HepG2 (cell line): ENCODE results near the gene OR1J2. TPM values are rescaled to one million over a fixed set of nuclear protein-coding genes. Genes with fewer than 3 reads are reported as not detected.

Source experiments
- polyA plus RNA-seq, 8 experiments: library from polyadenylated mRNA; depleted of rRNA in 3 of 8; stranded (reverse) in 7 of 8; unstranded in 1 of 8; fragments of >200 nt; fragmentation: Illumina TruSeq in 4 of 8; extraction: Trizol in 4 of 8; gene quantifications; 2 replicates each; pipeline versions ENCODE4 v1.2.1 to v1.2.3, GENCODE V29; 2011 to 2016; ENCODE audit warnings: low read depth in 4 of 8, missing spikeins in 1 of 8, mixed read lengths in 1 of 8; ENCODE audit not compliant: insufficient read depth in 1 of 8
- total RNA-seq, 5 experiments: library from RNA; depleted of rRNA; stranded (reverse); fragments of >200 nt; fragmentation: Illumina TruSeq; extraction: Trizol; gene quantifications; 2 replicates each; pipeline ENCODE4 v1.2.3, GENCODE V29; 2016; ENCODE audit warnings: low read depth in 1 of 5

Gene OR1J2
- total and polyA plus RNA-seq, 2 of the 13 experiments (the other 11 are each of a cell fraction or from before 2014, with no cell fraction given) = not detected

Other genes starting within 250 kb of the OR1J2 start
- gene RBM18, start 246.0 kb upstream of the OR1J2 start, total RNA-seq (2016; rRNA removed; fragmentation: Illumina TruSeq; extraction: Trizol) = 16.6 and 29.5 TPM in 2 replicates
- gene RBM18, start 246.0 kb upstream of the OR1J2 start, polyA plus RNA-seq (2011; rRNA removed) = 11.2 and 12.6 TPM in 2 replicates
- 37.3 and 47.2 TPM in 2 replicates for gene MRRF, start 245.9 kb upstream of the OR1J2 start, total RNA-seq (2016; rRNA removed; fragmentation: Illumina TruSeq; extraction: Trizol)
- 37.6 and 44.3 TPM in 2 replicates for gene MRRF, start 245.9 kb upstream of the OR1J2 start, polyA plus RNA-seq (2011; rRNA removed)
- 0.06 and 0.07 TPM in 2 replicates for gene PTGS1, start 139.8 kb upstream of the OR1J2 start, total RNA-seq (2016; rRNA removed; fragmentation: Illumina TruSeq; extraction: Trizol)
- 0.05 and 0.08 TPM in 2 replicates for gene PTGS1, start 139.8 kb upstream of the OR1J2 start, polyA plus RNA-seq (2011; rRNA removed)
- not detected in 2 replicates for gene OR1J1, start 32.9 kb upstream of the OR1J2 start, total RNA-seq (2016; rRNA removed; fragmentation: Illumina TruSeq; extraction: Trizol)
- not detected in 2 replicates for gene OR1J1, start 32.9 kb upstream of the OR1J2 start, polyA plus RNA-seq (2011; rRNA removed)
- not detected in 2 replicates for gene OR1J4, start 8.3 kb downstream of the OR1J2 start, total RNA-seq (2016; rRNA removed; fragmentation: Illumina TruSeq; extraction: Trizol)
- 0.09 TPM in 1 of 2 replicates, not detected in the other for gene OR1J4, start 8.3 kb downstream of the OR1J2 start, polyA plus RNA-seq (2011; rRNA removed)
- not detected in 2 replicates for gene OR1N1, start 16.5 kb downstream of the OR1J2 start, total RNA-seq (2016; rRNA removed; fragmentation: Illumina TruSeq; extraction: Trizol)
- not detected in 2 replicates for gene OR1N1, start 16.5 kb downstream of the OR1J2 start, polyA plus RNA-seq (2011; rRNA removed)
- not detected in 2 replicates for gene OR1N2, start 42.3 kb downstream of the OR1J2 start, total RNA-seq (2016; rRNA removed; fragmentation: Illumina TruSeq; extraction: Trizol)
- gene OR1N2, start 42.3 kb downstream of the OR1J2 start, polyA plus RNA-seq (2011; rRNA removed) = not detected in 2 replicates
- not detected in 2 replicates for gene OR1L8, start 72.6 kb downstream of the OR1J2 start, total RNA-seq (2016; rRNA removed; fragmentation: Illumina TruSeq; extraction: Trizol)
- gene OR1L8, start 72.6 kb downstream of the OR1J2 start, polyA plus RNA-seq (2011; rRNA removed) = 0.07 TPM in 1 of 2 replicates, not detected in the other
- not detected in 2 replicates for gene OR1Q1, start 103.9 kb downstream of the OR1J2 start, total RNA-seq (2016; rRNA removed; fragmentation: Illumina TruSeq; extraction: Trizol)
- 0.07 and 0.12 TPM in 2 replicates for gene OR1Q1, start 103.9 kb downstream of the OR1J2 start, polyA plus RNA-seq (2011; rRNA removed)
- not detected in 2 replicates for gene OR1B1, start 146.8 kb downstream of the OR1J2 start, total RNA-seq (2016; rRNA removed; fragmentation: Illumina TruSeq; extraction: Trizol)
- gene OR1B1, start 146.8 kb downstream of the OR1J2 start, polyA plus RNA-seq (2011; rRNA removed) = not detected in 2 replicates
- gene OR1L1, start 150.9 kb downstream of the OR1J2 start, total RNA-seq (2016; rRNA removed; fragmentation: Illumina TruSeq; extraction: Trizol) = not detected in 2 replicates
- gene OR1L1, start 150.9 kb downstream of the OR1J2 start, polyA plus RNA-seq (2011; rRNA removed) = not detected in 2 replicates
- gene OR1L3, start 164.3 kb downstream of the OR1J2 start, total RNA-seq (2016; rRNA removed; fragmentation: Illumina TruSeq; extraction: Trizol) = not detected in 2 replicates
- gene OR1L3, start 164.3 kb downstream of the OR1J2 start, polyA plus RNA-seq (2011; rRNA removed) = not detected in 2 replicates
- gene OR1L4, start 213.2 kb downstream of the OR1J2 start, total RNA-seq (2016; rRNA removed; fragmentation: Illumina TruSeq; extraction: Trizol) = not detected in 2 replicates
- not detected in 2 replicates for gene OR1L4, start 213.2 kb downstream of the OR1J2 start, polyA plus RNA-seq (2011; rRNA removed)
- gene OR1L6, start 231.5 kb downstream of the OR1J2 start, total RNA-seq (2016; rRNA removed; fragmentation: Illumina TruSeq; extraction: Trizol) = not detected in 2 replicates
- gene OR1L6, start 231.5 kb downstream of the OR1J2 start, polyA plus RNA-seq (2011; rRNA removed) = not detected in 2 replicates